Measurements from ENCODE around the gene TEK.

TEK gene

GRCh38 chr9:27124151-27124550, 15.1 kb downstream of the TEK start:
- no peak for DNase-seq (ENCODE audit: low read depth in 3 of 3)

GRCh38 chr9:27125030-27125429, 16.0 kb downstream of the TEK start:
- no peak for DNase-seq (ENCODE audit: low read depth in 3 of 3)

GRCh38 chr9:27125936-27126335, 16.9 kb downstream of the TEK start:
- DNase-seq (ENCODE audit: low read depth in 3 of 3) = no peak

- no peak for DNase-seq (ENCODE audit: low read depth in 3 of 3)
Measured at GRCh38 chr9:27126670-27127069, 17.6 kb downstream of the TEK start.

- DNase-seq (ENCODE audit: low read depth in 3 of 3) = no peak
Measured at GRCh38 chr9:27129221-27129620, 20.2 kb downstream of the TEK start.

- DNase-seq (ENCODE audit: low read depth in 3 of 3) = no peak
Measured at GRCh38 chr9:27131731-27132130, 22.7 kb downstream of the TEK start.

- no peak for DNase-seq (ENCODE audit: low read depth in 3 of 3)
Measured at GRCh38 chr9:27133817-27134216, 24.8 kb downstream of the TEK start.

GRCh38 chr9:27142299-27142930, 33.4 kb downstream of the TEK start:
- DNase-seq (ENCODE audit: low read depth in 3 of 3) = no peak

- DNase-seq (ENCODE audit: low read depth in 3 of 3) = no peak
Measured at GRCh38 chr9:27145143-27145542, 36.1 kb downstream of the TEK start.

GRCh38 chr9:27149651-27150050, 40.6 kb downstream of the TEK start:
- DNase-seq (ENCODE audit: low read depth in 3 of 3) = no peak

GRCh38 chr9:27150746-27151406, 41.9 kb downstream of the TEK start:
- DNase-seq (ENCODE audit: low read depth in 3 of 3) = no peak

- DNase-seq (ENCODE audit: low read depth in 3 of 3) = no peak
Measured at GRCh38 chr9:27151693-27152404, 42.8 kb downstream of the TEK start.

- DNase-seq (ENCODE audit: low read depth in 3 of 3) = no peak
Measured at GRCh38 chr9:27152405-27152718, 43.3 kb downstream of the TEK start.

- DNase-seq (ENCODE audit: low read depth in 3 of 3) = no peak
Measured at GRCh38 chr9:27154908-27155307, 45.9 kb downstream of the TEK start.

- no peak for DNase-seq (ENCODE audit: low read depth in 3 of 3)
Measured at GRCh38 chr9:27157097-27157496, 48.1 kb downstream of the TEK start.

- DNase-seq (ENCODE audit: low read depth in 3 of 3) = no peak
Measured at GRCh38 chr9:27157736-27158135, 48.7 kb downstream of the TEK start.

- no peak for DNase-seq (ENCODE audit: low read depth in 3 of 3)
Measured at GRCh38 chr9:27160636-27161035, 51.6 kb downstream of the TEK start.

GRCh38 chr9:27162045-27162444, 53.0 kb downstream of the TEK start:
- no peak for DNase-seq (ENCODE audit: low read depth in 3 of 3)

GRCh38 chr9:27165068-27165467, 56.0 kb downstream of the TEK start:
- DNase-seq (ENCODE audit: low read depth in 3 of 3) = no peak

GRCh38 chr9:27165670-27166069, 56.6 kb downstream of the TEK start:
- DNase-seq (ENCODE audit: low read depth in 3 of 3) = no peak

GRCh38 chr9:27168496-27168895, 59.5 kb downstream of the TEK start:
- DNase-seq (ENCODE audit: low read depth in 3 of 3) = no peak

GRCh38 chr9:27168951-27169350, 59.9 kb downstream of the TEK start:
- no peak for DNase-seq (ENCODE audit: low read depth in 3 of 3)

GRCh38 chr9:27176971-27177370, 67.9 kb downstream of the TEK start:
- no peak for DNase-seq (ENCODE audit: low read depth in 3 of 3)

All from stimulated activated CD4-positive, alpha-beta T cell treated with anti-CD3 and anti-CD28 coated beads, TNF-alpha, amount 100 ng/mL, for 24 hours (primary cell).